Measurements from ENCODE around the gene FAM83G.
"Not testable (repeated sequence)": the region's sequence is repeated elsewhere in the genome, so short reads cannot be mapped to it uniquely, and the experiment has no call there.

The FAM83G gene

GRCh38 chr17:18950944-18951905 is 53.3 kb downstream of the FAM83G start:
- no peak for FAIRE-seq

GRCh38 chr17:18950346-18950745 is 54.2 kb downstream of the FAM83G start:
- FAIRE-seq = no peak

- no peak for FAIRE-seq
Measured at GRCh38 chr17:18949566-18949965, 55.0 kb downstream of the FAM83G start.

GRCh38 chr17:18948476-18949006 is 56.0 kb downstream of the FAM83G start:
- no peak for FAIRE-seq

GRCh38 chr17:18947866-18948265 is 56.7 kb downstream of the FAM83G start:
- FAIRE-seq = no peak

GRCh38 chr17:18946536-18946935 is 58.0 kb downstream of the FAM83G start:
- no peak for FAIRE-seq

GRCh38 chr17:18944646-18945045 is 59.9 kb downstream of the FAM83G start:
- no peak for FAIRE-seq

- FAIRE-seq = no peak
Measured at GRCh38 chr17:18938692-18939023, 65.9 kb downstream of the FAM83G start.

- no peak for FAIRE-seq
Measured at GRCh38 chr17:18937981-18938691, 66.4 kb downstream of the FAM83G start.

GRCh38 chr17:18933102-18934058 is 71.2 kb downstream of the FAM83G start:
- no peak for FAIRE-seq

- FAIRE-seq = no peak
Measured at GRCh38 chr17:18932360-18933055, 72.1 kb downstream of the FAM83G start.

GRCh38 chr17:18928628-18929125 is 75.9 kb downstream of the FAM83G start:
- no peak for FAIRE-seq

GRCh38 chr17:18925187-18925586 is 79.4 kb downstream of the FAM83G start:
- no peak for FAIRE-seq

GRCh38 chr17:18922596-18922995 is 82.0 kb downstream of the FAM83G start:
- not testable (repeated sequence) for FAIRE-seq

- no peak for FAIRE-seq
Measured at GRCh38 chr17:18921912-18922451, 82.6 kb downstream of the FAM83G start.

- FAIRE-seq = no peak
Measured at GRCh38 chr17:18921485-18921884, 83.1 kb downstream of the FAM83G start.

GRCh38 chr17:18920911-18921441 is 83.6 kb downstream of the FAM83G start:
- FAIRE-seq = no peak

GRCh38 chr17:18919963-18920362 is 84.6 kb downstream of the FAM83G start:
- no peak for FAIRE-seq

Measured in endometrium (tissue), 2 donors.